HAP-1 (cell line): ENCODE measurements around the gene GFPT2.

Experiments used
- DNase-seq, 2 experiments: peaks; one replicate each; pipeline ENCODE4 v3.0.0-alpha.2; 2016 to 2020; ENCODE audit warnings: low spot score in 2 of 2
- H3K27me3 ChIP-seq: fragments of 250-450 bp; sonication (Bioruptor Pico); 2 replicates; pipeline ENCODE4 v1.5.1; 2020; ENCODE audit warnings: low read depth, mild to moderate bottlenecking, moderate library complexity
- H3K36me3 ChIP-seq: fragments of 250-450 bp; sonication (Bioruptor Pico); replicated peaks from 2 replicates; pipeline ENCODE4 v1.5.1; 2020; ENCODE audit warnings: mild to moderate bottlenecking
- H3K4me1 ChIP-seq: fragments of 250-450 bp; sonication (Bioruptor Pico); 2 replicates; pipeline ENCODE4 v1.5.1; 2020; ENCODE audit warnings: mild to moderate bottlenecking
- H3K4me3 ChIP-seq: fragments of 250-450 bp; sonication (Bioruptor Pico); 2 replicates; pipeline ENCODE4 v1.5.1; 2020; ENCODE audit warnings: mild to moderate bottlenecking, moderate library complexity
- H3K9me3 ChIP-seq: fragments of 250-450 bp; sonication (Bioruptor Pico); 2 replicates; pipeline ENCODE4 v1.5.1; 2020; ENCODE audit warnings: mild to moderate bottlenecking, moderate library complexity
- in situ Hi-C: fragments of 300-500 bp; cut with MboI; formaldehyde crosslinking; loops from 3 replicates; pipeline ENCODE4 v1.14.3; 2020; ENCODE audit warnings: low sequenced_read_pairs, inconsistent platforms, mixed read lengths

Gene GFPT2

GRCh38 chr5:180259260-180259611 lies 93.9 kb downstream of the GFPT2 start:
- no peaks in the 10 kb centered on the region for H3K27me3 ChIP-seq
- H3K9me3 ChIP-seq = peaks cover 24% of the 10 kb centered on the region
- H3K4me1 ChIP-seq = no peaks in the 10 kb centered on the region
- no peak overlapping the region for H3K4me3 ChIP-seq
- DNase-seq = no peak
- in situ Hi-C loops = no loop called here
- peaks cover 68% of the 10 kb centered on the region for H3K36me3 ChIP-seq

- H3K36me3 ChIP-seq = peaks cover 45% of the 10 kb centered on the region
Observed at GRCh38 chr5:180253036-180253824, 99.9 kb downstream of the GFPT2 start.

GRCh38 chr5:180251887-180252286 lies 101.2 kb downstream of the GFPT2 start:
- H3K27me3 ChIP-seq = no peaks in the 10 kb centered on the region
- H3K4me1 ChIP-seq = no peaks in the 10 kb centered on the region
- H3K9me3 ChIP-seq = peaks cover 24% of the 10 kb centered on the region
- no peak overlapping the region for H3K4me3 ChIP-seq
- peaks cover 47% of the 10 kb centered on the region for H3K36me3 ChIP-seq
- in situ Hi-C loops = no loop called here
- no peak for DNase-seq

More at GRCh38 chr5:180253036-180253824, 99.9 kb downstream of the GFPT2 start:
- Histone ChIP-seq H3K27me3 (no peaks in the 10 kb centered on the region), H3K9me3 (peaks cover 24% of the 10 kb centered on the region), H3K4me3 (no peak overlapping the region), H3K4me1 (no peaks in the 10 kb centered on the region)
- in situ Hi-C loops = no loop called here
- DNase-seq = no peak

GRCh38 chr5:180251141-180251540 lies 102.0 kb downstream of the GFPT2 start:
- no peak overlapping the region for H3K4me3 ChIP-seq
- DNase-seq = no peak
- H3K9me3 ChIP-seq = peaks cover 24% of the 10 kb centered on the region
- no peaks in the 10 kb centered on the region for H3K4me1 ChIP-seq
- H3K36me3 ChIP-seq = peaks cover 47% of the 10 kb centered on the region
- H3K27me3 ChIP-seq = no peaks in the 10 kb centered on the region
- in situ Hi-C loops = no loop called here
